22Rv1 (cell line): Measurements from ENCODE around the gene TAF12.
"Not testable (repeated sequence)": the region's sequence is repeated elsewhere in the genome, so short reads cannot be mapped to it uniquely, and the experiment has no call there.

ENCODE experiments used
- H3K27ac ChIP-seq: fragments of 450-650 bp; 2 replicates; pipeline ENCODE4 v1.5.1; 2017
- CTCF ChIP-seq: fragments of 450-650 bp; IDR thresholded peaks from 2 replicates; pipeline ENCODE4 v1.5.1; 2017; ENCODE audit warnings: mild to moderate bottlenecking
- ZFX ChIP-seq: fragments of 450-650 bp; IDR thresholded peaks from 2 replicates; pipeline ENCODE4 v1.6.1; 2017; ENCODE audit warnings: antibody characterized with exemption, borderline replicate concordance

TAF12 gene

DNA sequence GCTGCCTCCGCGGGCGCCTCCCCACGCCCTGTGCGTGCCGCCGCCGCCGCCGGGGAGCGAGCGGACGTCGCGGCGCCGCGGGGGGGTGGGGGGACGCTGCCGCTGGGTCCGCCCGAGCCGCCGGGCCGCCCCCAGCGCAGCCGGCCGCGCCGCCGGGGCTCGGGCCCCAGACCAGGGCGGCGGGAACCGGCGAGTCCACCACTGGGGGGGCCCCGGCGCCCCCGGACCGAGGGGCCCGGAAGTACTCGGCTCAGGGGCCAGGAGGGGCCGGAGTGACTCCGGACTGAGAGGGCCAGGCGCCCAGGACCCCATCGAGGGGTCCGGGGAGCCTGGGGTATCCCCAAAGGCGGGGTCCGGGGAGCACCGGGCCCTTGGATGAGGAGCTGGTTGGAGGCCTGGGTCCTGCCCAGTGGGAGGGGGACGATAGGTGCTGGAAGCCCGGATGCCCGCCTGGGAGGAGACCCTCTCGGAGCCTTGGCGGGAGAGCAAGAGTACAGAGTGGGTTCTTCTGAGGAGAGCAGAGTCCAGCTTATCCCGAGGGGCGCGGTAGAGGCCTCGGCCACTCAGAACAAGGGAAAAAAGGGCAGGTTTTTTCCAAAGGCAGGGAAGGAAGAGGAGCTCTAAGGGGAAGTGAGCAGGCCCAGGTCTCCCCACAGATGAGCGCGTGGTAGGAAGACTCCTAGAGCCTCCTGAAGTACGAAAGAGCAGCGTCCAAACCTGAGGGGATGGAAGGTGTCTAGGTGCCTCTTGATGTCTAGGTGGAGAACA, 26.3 kb upstream of the TAF12 start:
- TF ChIP-seq CTCF (no peak), ZFX (no peak)
- H3K27ac ChIP-seq = peak overlapping the region; percentile 99

GRCh38 chr1:28668191-28668955, 25.5 kb upstream of the TAF12 start, which contains the start of gene GMEB1:
GMEB1 (plus strand) TSS chr1:28668784; CDS start chr1:28683613, 14,829 bp downstream.
- TF ChIP-seq ZFX = no peak
- TF ChIP-seq CTCF = no peak
- peak within 1 kb of the TSS; percentile 99 for H3K27ac ChIP-seq

GRCh38 chr1:28666806-28667205, 23.9 kb upstream of the TAF12 start:
- H3K27ac ChIP-seq = peak overlapping the region; percentile 99; the same call in 1 of the 2 replicates

DNA sequence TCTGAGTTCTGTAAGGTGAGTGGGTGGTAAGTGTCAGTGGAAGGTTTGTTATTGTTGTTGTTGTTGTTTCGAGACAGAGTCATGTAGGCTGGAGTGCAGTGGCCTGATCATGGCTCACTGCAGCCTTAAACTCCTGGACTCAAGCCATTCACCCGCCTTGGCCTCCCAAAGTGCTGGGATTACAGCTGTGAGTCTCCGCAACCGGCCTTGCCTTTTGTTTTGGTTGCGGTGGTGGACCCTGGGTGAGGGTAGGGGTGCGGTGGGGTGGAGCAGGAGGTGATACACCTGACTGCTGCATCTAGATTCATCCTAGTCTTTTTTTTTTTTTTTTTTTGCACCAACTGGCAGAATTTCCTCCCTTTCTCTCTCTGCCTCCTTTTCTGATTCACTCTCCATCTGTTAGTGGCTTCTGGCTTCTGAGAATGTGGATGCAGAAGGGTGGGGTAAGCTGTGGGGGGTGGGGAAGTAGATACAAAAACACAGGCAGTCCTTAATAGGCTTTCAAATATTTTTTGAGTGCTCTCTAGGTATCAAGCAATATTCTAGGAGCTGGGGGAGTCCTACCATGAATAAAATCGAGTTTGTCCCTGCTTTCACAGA, 21.1 kb upstream of the TAF12 start:
- TF ChIP-seq ZFX (no peak), CTCF (no peak)
- no peak overlapping the region for H3K27ac ChIP-seq

More at GRCh38 chr1:28666806-28667205, 23.9 kb upstream of the TAF12 start:
- TF ChIP-seq CTCF (no peak), ZFX (no peak)

- H3K27ac ChIP-seq = no peak overlapping the region
- TF ChIP-seq CTCF (no peak), ZFX (no peak)
Measured at GRCh38 chr1:28656335-28656734, 13.5 kb upstream of the TAF12 start.

DNA sequence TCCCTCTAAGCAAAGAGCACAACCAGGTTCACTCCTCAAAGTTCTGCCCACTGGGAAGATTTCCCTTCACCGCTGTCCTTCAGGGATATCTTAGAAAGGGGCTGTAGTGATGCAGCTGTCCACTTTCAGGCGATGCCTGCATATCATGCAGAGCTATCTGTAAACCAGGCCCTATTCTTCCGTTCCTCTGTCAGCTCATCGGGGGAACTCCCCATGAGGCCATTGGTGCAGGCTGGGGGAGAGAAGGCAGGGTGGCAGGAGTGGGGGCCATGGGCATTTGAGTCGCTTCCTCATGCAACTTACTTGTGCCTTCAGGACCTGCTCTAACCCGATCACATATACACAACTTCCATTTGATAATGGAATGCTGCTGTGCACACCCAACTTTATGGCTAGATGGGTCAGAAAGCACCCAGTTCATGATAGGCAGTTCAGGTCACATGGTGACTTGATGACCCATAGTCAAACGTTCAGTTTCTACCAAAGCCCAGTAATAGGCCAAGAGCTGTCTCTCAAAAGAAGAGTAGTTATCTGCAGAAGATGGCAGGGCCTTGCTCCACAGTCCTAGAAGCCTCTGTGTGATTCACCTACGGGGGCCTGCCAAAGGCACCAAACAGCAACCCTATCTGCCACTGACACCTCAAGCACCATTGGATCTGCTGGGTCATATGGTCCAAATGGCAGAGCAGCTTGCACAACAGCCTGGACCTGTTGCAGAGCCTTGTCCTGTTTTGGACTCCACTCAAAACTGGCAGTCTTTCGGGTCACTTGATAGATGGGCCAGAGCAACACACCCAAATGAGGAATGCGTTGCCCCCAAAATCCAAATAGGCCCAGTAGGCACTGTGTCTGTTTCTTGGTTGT, 12.8 kb upstream of the TAF12 start:
- not testable (repeated sequence) for H3K27ac ChIP-seq

GRCh38 chr1:28653870-28654269, 11.0 kb upstream of the TAF12 start:
- TF ChIP-seq CTCF = peak; percentile 23; the same call in 1 of the 2 replicates
- H3K27ac ChIP-seq = not testable (repeated sequence)

DNA sequence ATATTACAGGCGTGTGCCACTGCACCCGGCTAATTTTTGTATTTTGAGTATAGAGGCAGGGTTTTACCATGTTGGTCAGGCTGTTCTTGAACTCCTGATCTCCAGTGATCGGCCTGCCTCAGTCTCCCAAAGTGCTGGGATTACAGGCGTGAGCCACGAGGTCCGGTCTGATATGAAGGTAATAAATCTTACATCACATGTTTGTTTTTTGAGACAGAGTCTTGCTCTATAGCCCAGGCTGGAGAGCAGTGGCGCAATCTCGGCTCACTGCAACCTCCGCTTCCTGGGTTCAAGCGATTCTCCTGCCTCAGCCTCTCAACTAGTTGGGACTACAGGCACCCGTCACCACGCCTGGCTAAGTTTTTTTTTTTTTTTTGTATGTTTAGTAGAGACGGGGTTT, 10.2 kb upstream of the TAF12 start:
- not testable (repeated sequence) for H3K27ac ChIP-seq
